HG03135 (cell line): ENCODE data around the gene PRKCB.

Experiments used
- ATAC-seq: cut with Tn5 transposase; IDR thresholded peaks from one replicate; pipeline ENCODE4 v1.9.1; 2021; ENCODE audit warnings: mild to moderate bottlenecking, moderate library complexity; ENCODE audit not compliant: unreplicated experiment

The PRKCB gene

GRCh38 chr16:24152826-24153225, 317.0 kb downstream of the PRKCB start:
- no peak for ATAC-seq

GRCh38 chr16:24156777-24157176, 321.0 kb downstream of the PRKCB start:
- no peak for ATAC-seq

GRCh38 chr16:24163935-24164334, 328.2 kb downstream of the PRKCB start:
- ATAC-seq, result no peak

- ATAC-seq, result no peak
These were observed 328.6 kb downstream of the PRKCB start for GRCh38 chr16:24164416-24164815.

GRCh38 chr16:24165273-24165672, 329.5 kb downstream of the PRKCB start:
- ATAC-seq, result no peak

- no peak for ATAC-seq
These were observed 331.1 kb downstream of the PRKCB start for GRCh38 chr16:24166661-24167528.

- no peak for ATAC-seq
These were observed 333.1 kb downstream of the PRKCB start for GRCh38 chr16:24168856-24169255.

GRCh38 chr16:24170407-24170806, 334.6 kb downstream of the PRKCB start:
- ATAC-seq, result no peak

- ATAC-seq, result no peak
These were observed 338.7 kb downstream of the PRKCB start for GRCh38 chr16:24174504-24174903.

GRCh38 chr16:24174957-24175356, 339.2 kb downstream of the PRKCB start:
- ATAC-seq, result no peak

GRCh38 chr16:24178496-24178895, 342.7 kb downstream of the PRKCB start:
- no peak for ATAC-seq

- ATAC-seq, result no peak
These were observed 344.7 kb downstream of the PRKCB start for GRCh38 chr16:24180451-24180850.

- ATAC-seq, result no peak
These were observed 352.3 kb downstream of the PRKCB start for GRCh38 chr16:24188021-24188542.

GRCh38 chr16:24188751-24189318, 353.1 kb downstream of the PRKCB start:
- no peak for ATAC-seq

- no peak for ATAC-seq
These were observed 354.2 kb downstream of the PRKCB start for GRCh38 chr16:24189941-24190340.

- ATAC-seq, result no peak
These were observed 356.2 kb downstream of the PRKCB start for GRCh38 chr16:24191876-24192402.

- no peak for ATAC-seq
These were observed 359.4 kb downstream of the PRKCB start for GRCh38 chr16:24195221-24195620.

GRCh38 chr16:24198807-24199533, 363.2 kb downstream of the PRKCB start:
- ATAC-seq, result no peak

GRCh38 chr16:24203675-24204074, 367.9 kb downstream of the PRKCB start:
- no peak for ATAC-seq

- ATAC-seq, result no peak
These were observed 368.4 kb downstream of the PRKCB start for GRCh38 chr16:24204150-24204665.

- ATAC-seq, result no peak
These were observed 371.1 kb downstream of the PRKCB start for GRCh38 chr16:24206926-24207325.
